Tibial nerve (tissue), 4 donors: ENCODE results near the gene LRRC4. TPM values are rescaled to one million over a fixed set of nuclear protein-coding genes. Genes with fewer than 3 reads are reported as not detected.

ENCODE experiments used
- DNase-seq, 2 donors: peaks; one replicate each; pipeline ENCODE4 v3.0.0-alpha.2; 2019; ENCODE audit warnings: low spot score in 2 of 2
- H3K27ac ChIP-seq, 4 donors: fragments of 200-600 bp; sonication (generic) in 3 of 4; one replicate each; pipeline ENCODE4 v1.5.1; 2017 to 2019; ENCODE audit warnings: mild to moderate bottlenecking in 1 of 4
- H3K27me3 ChIP-seq, 2 donors: fragments of 200-600 bp; sonication (generic) in 1 of 2; one replicate each; pipeline versions ENCODE4 v1.5.1 to v1.6.0; 2017 to 2019
- H3K36me3 ChIP-seq, 3 donors: fragments of 200-600 bp; sonication (generic); one replicate each; pipeline ENCODE4 v1.5.1; 2018 to 2019
- H3K4me1 ChIP-seq, 4 donors: fragments of 200-600 bp; sonication (generic) in 3 of 4; one replicate each; pipeline ENCODE4 v1.5.1; 2017 to 2019
- H3K4me3 ChIP-seq, 4 donors: fragments of 200-600 bp; sonication (generic) in 3 of 4; one replicate each; pipeline ENCODE4 v1.5.1; 2017 to 2019; ENCODE audit warnings: mild to moderate bottlenecking in 1 of 4, moderate library complexity in 1 of 4
- H3K9me3 ChIP-seq, 4 donors: fragments of 200-600 bp; sonication (generic) in 3 of 4; one replicate each; pipeline ENCODE4 v1.5.1; 2017 to 2019
- EP300 ChIP-seq, 2 donors: sonication (generic); formaldehyde crosslinking; IDR thresholded peaks; one replicate each; pipeline ENCODE4 v1.6.1; 2017; ENCODE audit warnings: antibody characterized with exemption in 2 of 2, mild to moderate bottlenecking in 1 of 2
- POLR2A ChIP-seq, 2 donors: fragments of 450-650 bp; IDR thresholded peaks; one replicate each; pipeline ENCODE4 v1.6.1; 2017; ENCODE audit warnings: antibody characterized with exemption in 2 of 2, mild to moderate bottlenecking in 2 of 2, moderate library complexity in 2 of 2
- WGBS, 2 donors: methylation state at CpG; one replicate each; pipeline ENCODE4 v1.1.5; 2018; 5-methylcytosine and 5-hydroxymethylcytosine counted together
- total RNA-seq, 4 donors: library from RNA; depleted of rRNA; stranded (reverse); fragments of >200 nt; gene quantifications; one replicate each; pipeline ENCODE4 v1.1.0, GENCODE V29; 2016
- TF ChIP-seq, protein P1 (sequence below), 5 experiments: fragments of 200-600 bp in 3 of 5; fragments of 450-650 bp in 2 of 5; sonication (generic) in 3 of 5; IDR thresholded peaks; one replicate each; pipeline ENCODE4 v1.5.1; 2016 to 2019; ENCODE audit warnings: antibody characterized with exemption in 5 of 5, mild to moderate bottlenecking in 3 of 5, moderate library complexity in 2 of 5

LRRC4 gene
- total RNA-seq, 4 donors from 2014 or later, result 2.2 to 2.4 (median 2.3) TPM

GRCh38 chr7:128054511-128054910 is 23.3 kb upstream of the LRRC4 start:
- Histone ChIP-seq H3K27ac (no peak overlapping the region), H3K4me1 (no peaks in the 10 kb centered on the region), H3K4me3 (no peak overlapping the region), H3K36me3 (no peaks in the 10 kb centered on the region), H3K9me3 (no peaks in the 10 kb centered on the region), H3K27me3 (no peaks in the 10 kb centered on the region)
- TF ChIP-seq EP300 (IDR thresholded peaks at IDR 0.05), result no peak
- TF ChIP-seq, protein P1, sequence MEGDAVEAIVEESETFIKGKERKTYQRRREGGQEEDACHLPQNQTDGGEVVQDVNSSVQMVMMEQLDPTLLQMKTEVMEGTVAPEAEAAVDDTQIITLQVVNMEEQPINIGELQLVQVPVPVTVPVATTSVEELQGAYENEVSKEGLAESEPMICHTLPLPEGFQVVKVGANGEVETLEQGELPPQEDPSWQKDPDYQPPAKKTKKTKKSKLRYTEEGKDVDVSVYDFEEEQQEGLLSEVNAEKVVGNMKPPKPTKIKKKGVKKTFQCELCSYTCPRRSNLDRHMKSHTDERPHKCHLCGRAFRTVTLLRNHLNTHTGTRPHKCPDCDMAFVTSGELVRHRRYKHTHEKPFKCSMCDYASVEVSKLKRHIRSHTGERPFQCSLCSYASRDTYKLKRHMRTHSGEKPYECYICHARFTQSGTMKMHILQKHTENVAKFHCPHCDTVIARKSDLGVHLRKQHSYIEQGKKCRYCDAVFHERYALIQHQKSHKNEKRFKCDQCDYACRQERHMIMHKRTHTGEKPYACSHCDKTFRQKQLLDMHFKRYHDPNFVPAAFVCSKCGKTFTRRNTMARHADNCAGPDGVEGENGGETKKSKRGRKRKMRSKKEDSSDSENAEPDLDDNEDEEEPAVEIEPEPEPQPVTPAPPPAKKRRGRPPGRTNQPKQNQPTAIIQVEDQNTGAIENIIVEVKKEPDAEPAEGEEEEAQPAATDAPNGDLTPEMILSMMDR (IDR thresholded peaks at IDR 0.05), result no peak
- TF ChIP-seq POLR2A (IDR thresholded peaks at IDR 0.05), result no peak
- DNase-seq, result no peak
- 85 to 86% methylated on average over 4 of the region's 4 CpGs for WGBS, 2 donors

DNA sequence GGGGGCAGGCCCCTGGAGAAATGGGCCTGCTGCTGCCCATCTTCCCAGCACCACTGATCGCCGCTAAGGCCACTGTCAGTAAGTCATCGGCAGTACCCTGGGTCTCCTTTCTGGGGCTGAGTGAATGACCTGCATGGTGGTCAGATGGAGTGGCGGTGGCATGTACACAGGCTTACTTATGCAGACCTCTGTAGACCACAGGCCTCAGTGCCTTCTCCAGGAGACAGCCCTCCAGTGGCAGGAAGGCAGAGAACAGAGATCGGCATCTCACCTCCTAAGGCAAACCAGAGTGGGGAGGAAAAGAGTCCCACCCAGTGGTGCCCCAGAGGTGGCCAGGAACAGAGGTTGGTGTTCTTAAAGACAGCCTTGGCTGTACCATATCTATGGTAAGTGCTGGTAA is 22.8 kb upstream of the LRRC4 start:
- no peak overlapping the region for H3K27ac ChIP-seq
- no peaks in the 10 kb centered on the region for H3K9me3 ChIP-seq
- no peak for TF ChIP-seq POLR2A (IDR thresholded peaks at IDR 0.05)
- TF ChIP-seq, protein P1 (IDR thresholded peaks at IDR 0.05), result no peak
- TF ChIP-seq EP300 (IDR thresholded peaks at IDR 0.05), result no peak
- 84 to 89% methylated on average over 5 of the region's 5 CpGs for WGBS, 2 donors
- no peaks in the 10 kb centered on the region for H3K36me3 ChIP-seq
- no peaks in the 10 kb centered on the region for H3K4me1 ChIP-seq
- no peak overlapping the region for H3K4me3 ChIP-seq
- H3K27me3 ChIP-seq, result no peaks in the 10 kb centered on the region
- DNase-seq, result no peak

DNA sequence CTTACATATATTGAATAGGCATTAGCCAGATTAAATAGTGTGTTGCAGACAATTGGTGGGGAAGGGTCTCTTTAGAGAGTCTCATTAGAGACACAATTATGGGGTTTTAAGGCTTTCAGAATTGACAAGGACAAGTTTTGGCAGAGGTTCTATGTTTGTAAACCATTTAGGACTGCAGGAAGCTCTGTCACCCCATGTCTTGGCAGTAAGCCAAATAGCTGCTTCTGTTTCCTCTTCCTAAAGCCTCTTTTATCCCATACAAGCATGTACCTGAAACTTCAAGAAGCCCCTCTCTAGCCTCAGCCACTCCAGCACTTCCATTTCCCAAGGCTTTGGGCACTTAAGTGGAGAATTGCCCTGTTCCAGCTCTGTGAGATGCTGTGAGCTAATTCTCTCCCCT is 21.8 kb upstream of the LRRC4 start:
- Histone ChIP-seq H3K9me3 (no peaks in the 10 kb centered on the region), H3K4me3 (no peak overlapping the region), H3K27me3 (no peaks in the 10 kb centered on the region), H3K36me3 (no peaks in the 10 kb centered on the region), H3K4me1 (no peaks in the 10 kb centered on the region), H3K27ac (no peak overlapping the region)
- DNase-seq, result no peak
- TF ChIP-seq EP300 (IDR thresholded peaks at IDR 0.05) (no peak), POLR2A (IDR thresholded peaks at IDR 0.05) (no peak)
- TF ChIP-seq, protein P1 (IDR thresholded peaks at IDR 0.05), result no peak

- H3K9me3 ChIP-seq, result no peaks in the 10 kb centered on the region
- DNase-seq, result no peak
- H3K4me3 ChIP-seq, result no peak overlapping the region
- WGBS, 2 donors, result 91 to 94% methylated on average over 9 of the region's 9 CpGs
- no peaks in the 10 kb centered on the region for H3K4me1 ChIP-seq
- no peaks in the 10 kb centered on the region for H3K27me3 ChIP-seq
- H3K36me3 ChIP-seq, result no peaks in the 10 kb centered on the region
- H3K27ac ChIP-seq, result no peak overlapping the region
- TF ChIP-seq, protein P1 (IDR thresholded peaks at IDR 0.05), result no peak
- TF ChIP-seq POLR2A (IDR thresholded peaks at IDR 0.05), result no peak
- TF ChIP-seq EP300 (IDR thresholded peaks at IDR 0.05), result no peak
These were observed 21.2 kb upstream of the LRRC4 start for GRCh38 chr7:128052404-128052803.

- no peaks in the 10 kb centered on the region for H3K9me3 ChIP-seq
- H3K36me3 ChIP-seq, result no peaks in the 10 kb centered on the region
- TF ChIP-seq, protein P1 (IDR thresholded peaks at IDR 0.05), result no peak
- no peak for TF ChIP-seq EP300 (IDR thresholded peaks at IDR 0.05)
- no peak for TF ChIP-seq POLR2A (IDR thresholded peaks at IDR 0.05)
- DNase-seq, result no peak
- WGBS, 2 donors, result 78 to 94% methylated on average over 1 of the region's 1 CpG
- no peak overlapping the region for H3K27ac ChIP-seq
- no peak overlapping the region for H3K4me3 ChIP-seq
- peaks cover 0 to 11% (median 5%) of the 10 kb centered on the region in 4 donors for H3K4me1 ChIP-seq
- no peaks in the 10 kb centered on the region for H3K27me3 ChIP-seq
These were observed 14.5 kb upstream of the LRRC4 start for GRCh38 chr7:128045766-128046165.
